Thymus (tissue), 2 donors: ENCODE measurements around the gene XAGE1B. TPM values are rescaled to one million over a fixed set of nuclear protein-coding genes. Genes with fewer than 3 reads are reported as not detected.

Experiments used
- polyA plus RNA-seq: library from polyadenylated mRNA; stranded (reverse); fragments of 200-250 nt; gene quantifications from one replicate; pipeline ENCODE4 v1.2.3, GENCODE V29; 2013
- total RNA-seq: library from RNA; stranded (reverse); fragments of 120-200 nt; gene quantifications from one replicate; pipeline ENCODE4 v1.2.4, GENCODE V29; 2013
- donor health status: healthy.

Gene XAGE1B
- total and polyA plus RNA-seq, 2 donors = 0.14 TPM; not detected in 1

Other genes starting within 250 kb of the XAGE1B start
- not detected for gene XAGE2, start 148.0 kb downstream of the XAGE1B start, total RNA-seq
- gene XAGE2, start 148.0 kb downstream of the XAGE1B start, polyA plus RNA-seq = 0.18 TPM
- gene XAGE1A, start 21.3 kb downstream of the XAGE1B start, total RNA-seq = not detected
- not detected for gene XAGE1A, start 21.3 kb downstream of the XAGE1B start, polyA plus RNA-seq
- gene SSX7, start 137.8 kb upstream of the XAGE1B start, total RNA-seq = not detected
- not detected for gene SSX7, start 137.8 kb upstream of the XAGE1B start, polyA plus RNA-seq
- gene SSX2, start 190.1 kb upstream of the XAGE1B start, total RNA-seq = not detected
- not detected for gene SSX2, start 190.1 kb upstream of the XAGE1B start, polyA plus RNA-seq
- not detected for gene SSX2B, start 234.2 kb upstream of the XAGE1B start, total RNA-seq
- not detected for gene SSX2B, start 234.2 kb upstream of the XAGE1B start, polyA plus RNA-seq